Measurements from ENCODE around the gene KIF2C.

- TF ChIP-seq CTCF (conservative IDR thresholded peaks at IDR 0.05; ENCODE audit: low read length): no peak
- TF ChIP-seq EZH2phosphoT487 (IDR thresholded peaks at IDR 0.05; ENCODE audit: borderline replicate concordance, low read depth, low read length): no peak
Observed at GRCh38 chr1:44696101-44696500, 43.5 kb upstream of the KIF2C start.

Measured in OCI-LY7 (cell line).